GM19438 (cell line): ENCODE data around the gene STRADA.

Experiments
- ATAC-seq: cut with Tn5 transposase; IDR thresholded peaks from one replicate; pipeline ENCODE4 v1.9.1; 2021; ENCODE audit warnings: low read depth; ENCODE audit not compliant: unreplicated experiment

The STRADA gene, protein sequence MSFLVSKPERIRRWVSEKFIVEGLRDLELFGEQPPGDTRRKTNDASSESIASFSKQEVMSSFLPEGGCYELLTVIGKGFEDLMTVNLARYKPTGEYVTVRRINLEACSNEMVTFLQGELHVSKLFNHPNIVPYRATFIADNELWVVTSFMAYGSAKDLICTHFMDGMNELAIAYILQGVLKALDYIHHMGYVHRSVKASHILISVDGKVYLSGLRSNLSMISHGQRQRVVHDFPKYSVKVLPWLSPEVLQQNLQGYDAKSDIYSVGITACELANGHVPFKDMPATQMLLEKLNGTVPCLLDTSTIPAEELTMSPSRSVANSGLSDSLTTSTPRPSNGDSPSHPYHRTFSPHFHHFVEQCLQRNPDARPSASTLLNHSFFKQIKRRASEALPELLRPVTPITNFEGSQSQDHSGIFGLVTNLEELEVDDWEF

DNA sequence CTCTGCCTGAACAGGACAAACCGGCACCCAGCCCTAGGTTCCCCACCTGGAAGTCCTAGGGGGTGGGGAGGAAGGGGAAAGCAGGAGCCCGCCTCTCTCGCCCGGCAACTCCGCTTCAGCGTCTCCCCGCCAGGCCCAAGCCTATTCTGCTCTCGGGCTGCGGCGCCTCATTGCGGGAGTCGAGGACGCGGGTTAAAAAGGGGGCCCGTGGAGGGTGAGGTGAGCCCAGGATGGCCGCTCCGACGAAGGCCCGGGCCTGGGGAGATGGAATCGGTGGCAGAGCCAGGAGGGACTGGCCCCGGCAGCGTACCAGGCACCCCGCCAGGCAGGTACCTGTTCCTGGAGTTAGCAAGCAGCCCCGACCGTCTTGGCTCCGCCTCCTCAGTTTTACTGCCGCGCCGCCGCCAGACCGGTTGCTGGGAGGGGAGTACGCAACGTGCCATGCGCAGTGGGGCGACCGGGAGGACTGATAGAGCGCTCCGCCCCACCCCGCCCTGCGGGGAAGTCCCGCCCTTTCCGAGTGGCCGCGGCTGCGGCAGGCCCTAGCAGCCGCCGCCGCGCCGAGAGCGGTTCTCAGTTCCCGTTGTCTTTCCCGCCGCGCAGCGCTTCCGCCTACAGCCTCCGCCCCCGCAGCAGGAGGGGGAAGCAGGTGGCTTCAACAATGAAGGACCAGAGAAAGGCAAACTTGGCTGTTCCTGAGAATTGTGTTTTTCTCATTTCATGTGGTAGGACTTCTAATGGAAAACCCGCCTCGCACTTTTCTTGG is at the start of gene STRADA:
STRADA (minus strand) TSS at position 392 of the 766 bp plus-strand sequence. CDS start 13,430 bp downstream, outside the sequence.
- ATAC-seq: peak; percentile 86

DNA sequence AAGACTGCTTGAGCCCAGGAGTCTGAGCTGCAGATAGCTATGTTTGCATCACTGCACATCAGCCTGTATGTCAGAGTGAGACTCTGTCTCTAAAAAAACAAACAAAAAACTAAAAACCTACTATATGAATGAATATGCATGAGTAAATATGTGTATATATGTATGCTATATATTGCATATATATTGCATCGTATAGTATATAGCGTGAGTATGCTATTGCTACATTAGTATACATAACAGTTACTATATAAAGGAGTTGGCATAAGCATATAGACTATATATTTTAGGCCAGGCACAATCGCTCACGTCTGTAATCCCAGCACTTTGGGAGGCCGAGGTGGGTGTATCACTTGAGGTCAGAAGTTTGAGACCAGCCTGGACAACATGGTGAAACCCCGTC is 48.5 kb upstream of the STRADA start:
- no peak for ATAC-seq

DNA sequence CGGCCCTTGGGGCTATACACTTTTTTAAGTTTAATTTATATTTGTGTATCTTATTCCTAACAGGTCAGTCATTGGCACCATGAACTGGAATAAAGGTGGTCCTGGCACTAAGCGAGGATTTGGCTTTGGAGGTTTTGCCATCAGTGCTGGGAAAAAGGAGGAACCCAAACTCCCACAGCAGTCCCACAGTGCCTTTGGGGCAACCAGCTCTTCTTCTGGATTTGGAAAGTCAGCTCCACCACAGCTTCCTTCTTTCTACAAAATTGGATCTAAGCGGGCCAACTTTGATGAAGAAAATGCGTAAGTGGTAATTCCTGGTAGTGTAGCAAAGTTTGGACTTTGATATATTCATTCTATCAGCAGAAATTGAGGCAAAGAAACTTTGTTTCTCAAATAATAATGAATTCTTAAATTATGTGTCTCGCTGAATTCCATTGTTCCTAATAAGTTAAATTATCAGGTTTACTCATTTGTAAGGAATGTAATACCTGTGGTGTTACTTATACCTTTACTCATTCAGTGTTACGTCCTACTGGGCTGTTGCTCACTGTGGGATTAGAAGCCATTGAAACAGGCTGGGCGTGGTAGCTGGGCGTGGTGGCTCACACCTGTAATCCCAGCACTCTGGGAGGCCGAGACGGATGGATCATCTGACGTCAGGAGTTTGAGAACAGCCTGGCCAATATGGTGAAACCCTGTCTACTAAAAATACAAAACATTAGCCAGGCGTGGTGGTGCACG is 45.5 kb upstream of the STRADA start:
- no peak for ATAC-seq

DNA sequence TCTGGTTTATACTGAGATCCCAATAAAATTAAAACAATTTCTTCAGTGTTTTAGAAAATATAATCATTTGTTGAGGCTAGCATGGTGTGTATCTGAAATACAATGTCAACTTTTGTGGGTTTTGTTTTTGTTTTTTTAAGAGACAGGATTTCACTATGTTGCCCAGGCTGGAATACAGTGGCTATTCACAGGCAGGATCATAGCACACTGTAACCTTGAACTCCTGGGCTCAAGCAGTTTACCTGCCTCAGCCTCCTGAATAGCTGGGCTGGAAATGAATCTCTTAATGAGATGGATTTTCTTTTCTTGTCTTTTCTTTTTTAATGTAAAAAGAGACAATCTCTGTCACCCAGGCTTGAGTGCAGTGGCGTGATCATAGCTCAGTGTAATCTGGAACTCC is 44.5 kb upstream of the STRADA start:
- ATAC-seq: no peak

DNA sequence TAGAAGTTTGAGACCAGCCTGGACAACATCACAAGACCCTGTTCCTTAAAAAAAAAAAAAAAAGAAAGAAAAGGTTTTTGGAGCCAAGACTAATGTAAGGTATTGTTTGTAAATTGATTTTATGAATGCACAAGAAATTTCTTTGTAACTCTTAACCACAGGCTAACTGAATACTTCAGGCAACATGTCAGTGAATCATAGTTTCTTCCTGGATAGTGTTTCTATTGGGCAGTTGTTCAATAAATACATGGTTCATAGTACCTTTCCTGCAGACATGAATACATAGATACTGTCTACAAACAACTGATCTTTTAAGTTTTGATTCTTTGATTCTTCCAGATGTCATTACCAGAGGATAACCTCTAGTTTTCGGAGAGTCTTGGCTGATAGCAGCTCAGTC is 44.0 kb upstream of the STRADA start:
- ATAC-seq: no peak

DNA sequence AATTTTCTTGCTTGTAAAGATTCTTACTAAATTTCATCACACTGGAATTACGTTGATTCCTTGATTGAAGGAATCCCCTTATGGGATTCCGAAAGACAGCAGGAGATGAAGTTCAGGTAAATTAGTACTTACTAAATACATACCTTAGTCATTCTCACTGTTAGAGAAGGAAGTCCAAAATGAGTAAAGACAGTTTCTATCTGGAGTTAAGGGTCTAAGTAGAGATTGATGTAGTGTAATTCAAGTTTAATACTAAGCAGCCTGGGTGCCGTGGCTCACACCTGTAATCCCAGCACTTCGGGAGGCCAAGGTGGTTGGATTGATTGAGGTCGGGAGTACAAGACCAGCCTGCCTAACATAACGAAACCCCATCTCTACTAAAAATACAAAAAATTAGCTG is 41.9 kb upstream of the STRADA start:
- no peak for ATAC-seq

DNA sequence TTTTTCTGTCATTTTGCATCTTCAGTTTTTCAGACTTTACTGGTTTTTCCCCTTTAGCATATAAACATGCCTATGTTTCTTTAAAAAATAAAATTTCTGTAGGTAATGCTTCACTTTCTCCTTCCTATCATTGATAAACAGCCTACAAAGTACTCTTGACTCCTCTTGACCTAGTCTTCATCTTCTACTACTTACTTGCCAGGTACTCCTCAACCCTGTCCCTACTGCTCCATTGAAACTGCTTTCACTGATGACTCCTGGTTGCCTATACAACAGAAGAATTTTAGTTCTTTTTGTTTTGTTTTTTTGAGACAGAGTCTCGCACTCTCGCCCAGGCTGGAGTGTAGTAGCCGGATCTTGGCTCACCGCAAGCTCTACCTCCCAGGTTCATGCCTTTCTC is 39.3 kb upstream of the STRADA start:
- ATAC-seq: no peak

DNA sequence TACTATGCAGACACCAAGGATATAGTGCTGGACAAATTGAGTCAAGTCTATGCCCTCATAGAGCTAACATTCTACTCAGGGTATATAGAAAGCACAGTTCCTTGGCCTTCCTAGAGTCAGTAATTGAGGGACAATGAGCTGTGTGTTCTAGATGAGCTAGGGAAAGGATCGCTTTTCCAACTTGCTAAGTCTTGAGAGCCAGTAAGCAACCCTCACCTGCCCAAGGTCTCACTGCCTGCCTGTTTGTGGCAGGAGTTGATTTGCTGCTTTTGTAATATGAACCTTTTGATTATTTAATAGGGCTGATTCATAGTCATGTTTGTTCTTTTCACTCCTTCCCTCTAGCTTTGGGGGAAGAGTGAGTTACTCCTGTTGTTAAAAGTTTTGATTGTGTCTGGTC is 38.9 kb upstream of the STRADA start:
- ATAC-seq: no peak

DNA sequence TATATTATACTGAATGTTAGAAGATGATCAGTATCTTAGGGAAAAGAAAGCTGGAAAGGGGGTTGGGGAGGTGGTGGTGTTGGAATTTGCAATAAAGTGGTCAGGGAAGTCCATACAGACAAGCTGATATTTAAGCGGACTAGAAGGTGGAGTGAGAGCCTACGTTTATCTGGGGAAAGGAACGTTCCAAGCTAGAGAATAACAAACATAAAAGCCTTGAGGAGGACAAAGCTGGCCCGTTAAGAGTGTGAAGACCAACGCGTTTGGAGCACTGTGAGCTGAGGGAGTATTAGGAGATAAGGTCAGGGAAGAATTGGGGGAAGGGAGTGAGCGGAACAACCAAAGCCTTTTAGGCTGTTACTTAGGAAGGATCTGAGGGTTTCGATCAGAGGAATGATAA is 33.8 kb upstream of the STRADA start:
- no peak for ATAC-seq

DNA sequence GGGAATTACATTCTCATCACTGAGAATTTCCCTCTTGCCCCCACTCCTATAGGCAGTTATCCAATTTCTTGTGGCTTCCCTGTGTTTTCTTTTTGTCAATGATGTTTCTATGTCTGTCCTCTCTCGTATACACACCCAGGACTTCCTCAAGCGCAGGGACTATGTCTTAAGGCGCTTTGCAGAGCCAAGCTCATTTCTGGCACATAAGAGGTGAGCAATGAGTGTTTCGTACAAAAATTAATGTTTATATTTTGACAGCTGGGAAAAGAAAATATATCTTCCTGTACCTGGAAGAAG is 33.3 kb upstream of the STRADA start:
- no peak for ATAC-seq

DNA sequence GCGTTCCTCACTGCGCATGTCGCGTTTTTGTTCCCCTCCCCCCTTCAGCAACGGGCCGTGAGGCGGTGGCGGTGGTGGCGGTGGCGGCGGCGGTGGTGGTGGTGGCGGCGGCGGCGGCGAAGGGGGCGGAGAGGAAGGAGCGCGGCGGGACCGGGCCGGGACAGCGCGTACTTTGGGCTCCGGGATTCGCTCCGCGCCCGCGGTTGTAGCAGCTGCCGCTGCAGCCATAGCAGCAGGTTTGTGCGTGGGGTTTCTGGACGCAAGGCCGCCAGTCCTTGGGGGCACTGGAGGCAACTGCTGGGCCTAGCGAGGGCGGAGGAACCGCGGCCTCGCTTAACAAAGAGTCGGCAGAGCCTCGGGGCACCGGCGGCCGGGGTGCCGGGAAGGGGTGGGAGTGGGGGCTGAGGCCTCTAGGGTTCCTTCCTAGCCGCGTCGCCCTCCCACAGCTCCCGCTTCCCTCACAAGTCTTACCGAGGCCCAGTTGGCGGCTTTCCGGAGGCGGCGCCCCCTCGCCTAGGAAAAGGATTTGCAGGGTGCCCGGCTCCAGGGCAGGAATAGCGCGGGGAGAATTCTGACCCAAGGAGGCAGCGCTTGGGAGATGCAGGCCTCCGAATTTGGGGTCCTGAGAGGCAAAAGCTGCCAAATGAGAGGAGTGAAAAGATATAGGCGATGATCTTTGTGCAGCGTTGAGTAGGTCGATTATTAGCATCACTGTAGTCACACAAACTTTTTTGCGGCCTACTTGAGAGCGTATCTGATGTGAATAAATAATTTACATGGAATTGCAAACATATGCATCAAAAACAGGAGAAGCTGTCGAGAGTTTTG is 32.8 kb upstream of the STRADA start, which contains the start of gene DDX42:
DDX42 (plus strand) TSS at position 30 of the 828 bp plus-strand sequence. CDS start 12,880 bp downstream, outside the sequence.
- peak; percentile 0 for ATAC-seq

DNA sequence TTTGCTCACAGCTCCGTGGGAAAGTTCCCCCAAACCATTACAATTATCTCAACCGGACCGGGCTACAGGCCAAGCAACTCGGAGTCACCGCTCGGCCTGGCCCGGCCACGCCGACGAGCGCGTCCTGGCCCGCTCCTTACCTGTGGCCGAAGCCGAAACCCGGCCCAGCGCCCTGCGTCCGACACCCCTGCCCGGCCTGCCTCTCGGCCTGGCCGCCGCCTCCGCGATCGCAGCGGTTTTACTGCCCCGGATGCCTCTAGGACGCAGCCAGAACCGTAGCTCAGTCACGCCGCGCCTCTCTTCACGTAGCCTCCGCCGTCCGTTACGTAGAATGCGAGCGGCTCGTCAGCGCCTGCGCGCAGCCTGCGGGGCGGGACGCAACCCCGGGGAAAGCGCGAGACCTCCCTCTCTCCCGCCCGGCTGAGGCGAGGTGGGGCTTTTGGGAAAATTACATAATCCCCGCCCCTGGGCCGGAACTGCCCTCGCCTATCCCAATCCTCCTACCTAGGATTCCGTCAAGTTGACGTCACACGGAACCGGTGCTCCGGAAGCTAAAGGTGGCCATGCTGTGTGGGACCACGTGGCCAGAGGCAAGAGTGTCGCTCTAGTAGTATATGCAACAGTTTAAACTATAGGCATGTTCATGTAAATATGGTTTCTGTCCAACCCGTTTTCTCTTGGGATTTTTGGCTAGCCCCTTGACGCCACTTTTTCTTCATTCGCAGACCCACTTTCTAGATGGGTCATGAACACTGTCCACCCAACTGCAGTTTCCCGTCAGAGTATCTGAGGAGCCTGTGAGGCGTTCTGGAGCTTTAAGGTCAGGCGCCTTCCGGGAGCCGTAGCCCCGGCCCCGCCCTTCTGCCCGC is 31.9 kb upstream of the STRADA start, which contains the start of gene CCDC47:
CCDC47 (minus strand) TSS at position 326 of the 869 bp plus-strand sequence. CDS start 7,422 bp downstream, outside the sequence.
- peak; percentile 88 for ATAC-seq

DNA sequence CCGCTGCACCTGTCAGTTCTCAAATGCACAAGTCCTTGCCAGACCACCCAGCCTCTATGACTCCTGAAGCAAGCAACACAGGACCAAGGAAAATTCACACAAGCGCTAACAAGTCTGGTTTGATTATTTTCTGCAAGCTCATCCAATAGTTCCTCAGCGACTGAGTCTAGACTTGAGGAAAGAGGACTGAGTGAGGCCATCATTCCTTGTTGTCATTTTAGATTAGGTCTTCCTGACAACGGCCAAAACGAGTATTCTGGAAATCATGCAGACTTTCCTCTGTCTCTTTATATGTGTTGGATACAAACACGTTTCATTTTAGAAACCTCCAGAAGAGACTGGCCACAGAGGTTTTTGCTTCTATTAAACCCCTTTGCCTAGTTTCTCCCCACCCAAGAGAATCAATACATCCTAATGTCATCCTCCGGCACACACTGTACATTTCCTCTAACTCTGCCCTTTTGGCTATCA is 31.2 kb upstream of the STRADA start:
- no peak for ATAC-seq

DNA sequence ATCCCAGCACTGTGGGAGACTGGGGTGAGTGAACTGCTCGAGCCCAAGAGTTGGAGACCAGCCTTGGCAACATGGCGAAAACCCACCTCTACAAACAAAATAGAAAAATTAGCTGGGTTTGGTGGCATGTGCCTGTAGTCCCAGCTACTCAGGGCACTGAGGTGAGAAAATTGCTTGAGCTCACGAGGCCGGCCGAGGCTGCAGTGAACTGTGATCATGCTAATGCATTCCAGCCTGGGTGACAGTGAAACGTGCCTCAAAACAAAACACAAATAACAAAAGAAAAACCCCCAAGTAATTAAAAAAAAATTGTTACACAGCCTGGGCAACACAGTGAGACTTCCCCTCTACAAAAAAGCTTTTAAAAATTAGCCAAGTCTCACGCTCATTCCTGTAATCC is 26.8 kb upstream of the STRADA start:
- ATAC-seq: no peak

DNA sequence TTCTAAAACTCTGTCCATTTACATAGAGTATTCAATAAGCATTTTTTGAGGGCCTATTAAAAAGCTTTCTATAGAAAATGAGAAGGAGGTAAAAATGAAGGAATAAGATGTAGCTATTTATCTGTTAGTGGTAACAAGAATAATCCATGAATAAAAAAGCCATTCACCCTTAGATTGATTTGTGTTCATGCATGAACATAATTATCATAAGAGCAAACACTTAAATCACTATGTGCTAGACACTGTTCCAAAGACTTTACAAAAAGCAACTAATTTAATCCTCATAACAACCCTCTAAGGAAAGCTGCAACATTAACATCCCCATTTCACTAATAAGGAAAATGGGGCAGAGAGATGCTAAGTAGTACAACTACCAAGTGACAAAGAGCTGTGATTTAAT is 25.2 kb upstream of the STRADA start:
- ATAC-seq: no peak

DNA sequence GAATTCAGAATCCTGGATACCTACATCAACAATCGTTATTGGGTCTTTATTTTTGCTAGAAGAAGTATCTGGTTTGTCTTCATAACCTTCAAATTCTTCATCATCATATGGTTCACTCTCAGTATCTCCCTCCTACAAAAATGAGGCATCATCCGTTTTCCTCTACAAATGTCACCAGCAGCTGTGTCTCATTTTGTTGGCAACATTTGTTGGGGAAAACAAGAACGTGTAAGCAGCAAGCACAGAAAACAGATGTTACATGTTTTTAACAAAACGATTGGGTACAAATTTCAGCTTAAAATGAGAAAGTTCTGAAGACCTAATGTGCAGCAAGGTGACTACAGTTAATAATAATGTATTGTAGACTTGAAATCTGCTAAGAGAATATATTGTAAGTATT is 23.1 kb upstream of the STRADA start:
- no peak for ATAC-seq

DNA sequence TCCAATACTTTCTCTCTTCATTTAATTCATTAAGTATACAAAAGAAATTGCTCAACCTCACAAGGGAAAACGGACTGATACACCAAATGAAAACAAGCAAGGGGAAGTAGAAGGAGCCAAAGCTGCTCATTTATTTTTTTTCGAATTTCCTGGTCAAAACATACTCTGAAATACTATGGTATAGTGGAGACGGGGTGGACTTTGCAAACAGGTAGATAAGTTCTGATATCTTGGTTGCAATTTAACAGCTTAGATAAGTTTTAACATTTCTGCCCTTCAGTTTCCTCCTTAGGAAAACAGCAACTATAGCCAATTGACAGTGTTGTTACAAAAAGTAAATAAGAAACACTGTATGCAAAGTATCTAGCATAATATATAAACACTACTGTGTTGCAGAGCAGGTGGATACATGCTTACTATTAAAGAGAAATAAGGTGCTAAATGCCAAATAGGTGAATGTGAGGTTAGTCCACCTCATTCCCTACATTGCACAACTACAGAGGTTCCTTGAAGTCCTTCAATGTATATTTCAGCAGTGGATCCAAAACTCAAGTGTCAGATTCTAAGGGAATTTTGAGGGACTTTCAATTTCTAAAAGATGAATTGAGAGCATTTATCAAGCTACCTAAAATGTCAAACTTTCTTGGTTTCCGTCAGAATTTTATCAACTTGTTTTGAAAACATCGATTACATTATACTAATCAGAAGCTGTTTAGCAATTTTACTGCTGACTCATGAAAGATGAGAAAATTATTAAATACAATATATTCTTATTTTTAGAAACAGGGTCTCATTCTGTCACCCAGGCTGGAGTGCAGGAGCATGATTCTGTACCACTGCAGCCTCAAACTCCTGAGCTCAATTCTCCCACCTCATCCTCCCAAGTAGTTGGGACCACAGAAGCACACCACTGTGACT is 20.8 kb upstream of the STRADA start:
- no peak for ATAC-seq
